HCT116 (cell line): ENCODE results near the gene CREG1. TPM values are rescaled to one million over a fixed set of nuclear protein-coding genes. Genes with fewer than 3 reads are reported as not detected.

ENCODE experiments used
- ATAC-seq: fragments of 200-7000 bp; cut with Tn5 transposase; 2 replicates; pipeline ENCODE4 v1.9.1; 2020; ENCODE audit warnings: mild to moderate bottlenecking, moderate library complexity
- BruUV-seq: library from RNA; stranded (reverse); fragments of 400-500 nt; replicated peaks from 2 replicates; lab custom pipeline; 2021; lab: Mats Ljungman, UMichigan
- CTCF ChIA-PET: fragments of 300-600 bp; sonication (Branson Sonifier 250); formaldehyde crosslinking; loops from one replicate; lab custom pipeline; 2021; ENCODE audit warnings: antibody characterized with exemption; lab: Charles Lee
- POLR2A ChIA-PET: fragments of 300-600, 350-600 bp; sonication (Branson Sonifier 250); formaldehyde crosslinking; loops from one replicate; lab custom pipeline; 2021; ENCODE audit warnings: antibody characterized with exemption; lab: Charles Lee
- RAD21 ChIA-PET, 2 experiments: fragments of 300-600 bp; sonication (Branson Sonifier 250); formaldehyde crosslinking; loops; one replicate each; lab custom pipeline; 2023; ENCODE audit warnings: low total read pairs in 2 of 2; ENCODE audit not compliant: uncharacterized antibody in 2 of 2, unreplicated experiment in 2 of 2, low non-redundant PET in 1 of 2; lab: Charles Lee
- DNase-seq: peaks from one replicate; pipeline ENCODE4 v3.0.0-alpha.2; 2010; ENCODE audit warnings: low read depth, low spot score
- H2AFZ ChIP-seq: fragments of 200-600 bp; shearing (Covaris generic), sonication (generic); 2 replicates; pipeline ENCODE4 v1.6.1; 2017; ENCODE audit warnings: low read depth, mixed run types, mixed read lengths, antibody characterized with exemption, low read length; ENCODE audit not compliant: poor library complexity, severe bottlenecking
- H3K27ac ChIP-seq: 2 replicates; pipeline ENCODE4 v1.5.1; 2012; ENCODE audit warnings: low read depth, low read length
- H3K27me3 ChIP-seq: fragments of 200-600 bp; sonication (generic); 2 replicates; pipeline ENCODE4 v1.6.1; 2016; ENCODE audit warnings: mixed run types, low read length, mixed read lengths; ENCODE audit not compliant: insufficient read depth
- H3K36me3 ChIP-seq, 2 experiments: fragments of 200-500 bp in 1 of 2; fragments of 200-600 bp in 1 of 2; sonication (Bioruptor generic) in 1 of 2; sonication (generic) in 1 of 2; 2 replicates each; pipeline versions ENCODE4 v1.5.1 to v1.6.1; 2014 to 2016; ENCODE audit warnings: low read length in 2 of 2, inconsistent platforms in 1 of 2, mixed read lengths in 1 of 2, mixed run types in 1 of 2; ENCODE audit not compliant: insufficient read depth in 2 of 2, control insufficient read depth in 1 of 2
- H3K4me1 ChIP-seq, 2 experiments: fragments of 200-600 bp in 1 of 2; sonication (generic) in 1 of 2; 2 replicates each; pipeline versions ENCODE4 v1.5.1 to v1.6.1; 2012 to 2017; ENCODE audit warnings: low read length in 2 of 2, inconsistent platforms in 1 of 2, mild to moderate bottlenecking in 1 of 2, mixed read lengths in 1 of 2, mixed run types in 1 of 2, moderate library complexity in 1 of 2; ENCODE audit not compliant: insufficient read depth in 2 of 2, control insufficient read depth in 1 of 2
- H3K4me2 ChIP-seq: fragments of 200-600 bp; sonication (generic); 2 replicates; pipeline ENCODE4 v1.6.1; 2017; ENCODE audit warnings: mixed run types, low read length, mixed read lengths
- H3K4me3 ChIP-seq, 2 experiments: fragments of 200-600 bp in 1 of 2; sonication (generic) in 1 of 2; replicated peaks in 1 of 2; 2 replicates each; pipeline ENCODE4 v1.5.1; 2011 to 2016; ENCODE audit warnings: low read length in 2 of 2, control low read depth in 1 of 2, low read depth in 1 of 2, mild to moderate bottlenecking in 1 of 2, mixed read lengths in 1 of 2, mixed run types in 1 of 2
- H3K79me2 ChIP-seq: fragments of 200-600 bp; sonication (generic); 2 replicates; pipeline ENCODE4 v1.6.1; 2017; ENCODE audit warnings: mild to moderate bottlenecking, mixed run types, low read length, moderate library complexity, mixed read lengths; ENCODE audit not compliant: insufficient read depth
- H3K9ac ChIP-seq: fragments of 200-600 bp; sonication (generic); 2 replicates; pipeline ENCODE4 v1.6.1; 2016; ENCODE audit warnings: low read length, mixed read lengths
- H3K9me2 ChIP-seq: fragments of 200-600 bp; sonication (generic), shearing (Covaris generic); 2 replicates; pipeline ENCODE4 v1.6.1; 2017; ENCODE audit warnings: mixed run types, mild to moderate bottlenecking, moderate library complexity; ENCODE audit not compliant: insufficient read depth
- H3K9me3 ChIP-seq, 2 experiments: fragments of 200-500 bp in 1 of 2; fragments of 200-600 bp in 1 of 2; sonication (Bioruptor generic) in 1 of 2; sonication (generic) in 1 of 2; 2 replicates each; pipeline ENCODE4 v1.6.1; 2014 to 2017; ENCODE audit warnings: low read length in 2 of 2, mixed read lengths in 2 of 2, inconsistent platforms in 1 of 2, low read depth in 1 of 2, mild to moderate bottlenecking in 1 of 2, mixed run types in 1 of 2, moderate library complexity in 1 of 2; ENCODE audit not compliant: control insufficient read depth in 1 of 2, insufficient read depth in 1 of 2
- H4K20me1 ChIP-seq: fragments of 200-600 bp; sonication (generic), shearing (Covaris generic); 2 replicates; pipeline ENCODE4 v1.6.1; 2017; ENCODE audit warnings: mixed run types, mild to moderate bottlenecking, moderate library complexity; ENCODE audit not compliant: insufficient read depth
- SP1 ChIP-seq: IDR thresholded peaks from 2 replicates; pipeline ENCODE4 v1.6.1; 2012; ENCODE audit warnings: low read depth
- TCF7L2 ChIP-seq: IDR thresholded peaks from 2 replicates; pipeline ENCODE4 v1.7.0; 2011; ENCODE audit warnings: borderline replicate concordance, inconsistent platforms; ENCODE audit not compliant: insufficient read depth, insufficient read length; ENCODE audit errors: extremely low read depth
- YY1 ChIP-seq: IDR thresholded peaks from 2 replicates; pipeline ENCODE4 v1.6.1; 2011; ENCODE audit warnings: low read length, low read depth, moderate library complexity, mild to moderate bottlenecking; ENCODE audit not compliant: insufficient replicate concordance; ENCODE audit errors: extremely low read depth
- intact Hi-C: fragments of 100-400 bp; cut with micrococcal nuclease; formaldehyde crosslinking; loops from 2 replicates; pipeline ENCODE4 v1.10.0; 2022
- total RNA-seq: library from RNA; stranded (reverse); gene quantifications from one replicate; pipeline ENCODE4 v1.2.1, GENCODE V29; 2021; ENCODE audit not compliant: unreplicated experiment
- TF ChIP-seq, protein P1 (sequence below): IDR thresholded peaks from 2 replicates; pipeline ENCODE4 v1.6.1; 2011; ENCODE audit warnings: mild to moderate bottlenecking, low read length, moderate library complexity; ENCODE audit not compliant: insufficient replicate concordance; ENCODE audit errors: extremely low read depth
- TF ChIP-seq, protein P2 (sequence below): IDR thresholded peaks from 2 replicates; pipeline ENCODE4 v1.6.1; 2012

Gene CREG1
- total RNA-seq, 1 experiment from 2014 or later, result 55.7 TPM

- Histone ChIP-seq H3K9me3 (no peaks in the 10 kb centered on the region), H3K4me3 (no peak overlapping the region), H4K20me1 (no peaks in the 10 kb centered on the region), H3K4me1 (no peaks in the 10 kb centered on the region), H2AFZ (no peak overlapping the region), H3K27me3 (no peaks in the 10 kb centered on the region), H3K9me2 (no peaks in the 10 kb centered on the region), H3K27ac (no peak overlapping the region), H3K36me3 (no peaks in the 10 kb centered on the region), H3K9ac (no peak overlapping the region), H3K4me2 (no peak overlapping the region), H3K79me2 (no peaks in the 10 kb centered on the region)
- POLR2A ChIA-PET, result no interaction called here
- TF ChIP-seq, protein P1, sequence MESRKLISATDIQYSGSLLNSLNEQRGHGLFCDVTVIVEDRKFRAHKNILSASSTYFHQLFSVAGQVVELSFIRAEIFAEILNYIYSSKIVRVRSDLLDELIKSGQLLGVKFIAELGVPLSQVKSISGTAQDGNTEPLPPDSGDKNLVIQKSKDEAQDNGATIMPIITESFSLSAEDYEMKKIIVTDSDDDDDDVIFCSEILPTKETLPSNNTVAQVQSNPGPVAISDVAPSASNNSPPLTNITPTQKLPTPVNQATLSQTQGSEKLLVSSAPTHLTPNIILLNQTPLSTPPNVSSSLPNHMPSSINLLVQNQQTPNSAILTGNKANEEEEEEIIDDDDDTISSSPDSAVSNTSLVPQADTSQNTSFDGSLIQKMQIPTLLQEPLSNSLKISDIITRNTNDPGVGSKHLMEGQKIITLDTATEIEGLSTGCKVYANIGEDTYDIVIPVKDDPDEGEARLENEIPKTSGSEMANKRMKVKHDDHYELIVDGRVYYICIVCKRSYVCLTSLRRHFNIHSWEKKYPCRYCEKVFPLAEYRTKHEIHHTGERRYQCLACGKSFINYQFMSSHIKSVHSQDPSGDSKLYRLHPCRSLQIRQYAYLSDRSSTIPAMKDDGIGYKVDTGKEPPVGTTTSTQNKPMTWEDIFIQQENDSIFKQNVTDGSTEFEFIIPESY, result no peak
- TF ChIP-seq SP1 (no peak), TCF7L2 (no peak), YY1 (no peak)
- TF ChIP-seq, protein P2, sequence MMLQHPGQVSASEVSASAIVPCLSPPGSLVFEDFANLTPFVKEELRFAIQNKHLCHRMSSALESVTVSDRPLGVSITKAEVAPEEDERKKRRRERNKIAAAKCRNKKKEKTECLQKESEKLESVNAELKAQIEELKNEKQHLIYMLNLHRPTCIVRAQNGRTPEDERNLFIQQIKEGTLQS, result no peak
- RAD21 ChIA-PET, result no interaction called here
- CTCF ChIA-PET, result no interaction called here
- BruUV-seq, result no TSS peak
- intact Hi-C loops, result no loop called here
- ATAC-seq, result no peak; the same call in 1 of the 2 replicates
- DNase-seq, result no peak
Observed at GRCh38 chr1:167517535-167518330, 35.8 kb downstream of the CREG1 start.
